HepG2 (cell line): ENCODE data around the gene SCAND1. TPM values are rescaled to one million over a fixed set of nuclear protein-coding genes. Genes with fewer than 3 reads are reported as not detected.

Experiments used
- ATF5 ChIP-seq: sonication (generic); formaldehyde crosslinking; IDR thresholded peaks from 2 replicates; pipeline ENCODE4 v1.4.0; 2020; ENCODE audit warnings: mild to moderate bottlenecking, low read depth, missing genetic modification reagents
- FUBP1 ChIP-seq: sonication (generic); formaldehyde crosslinking; IDR thresholded peaks from 2 replicates; pipeline ENCODE4 v1.5.1; 2020; ENCODE audit warnings: missing genetic modification reagents, mild to moderate bottlenecking, borderline replicate concordance
- KLF6 ChIP-seq: IDR thresholded peaks from 2 replicates; pipeline ENCODE4 v1.8.0; 2016; ENCODE audit warnings: missing biosample characterization, missing genetic modification reagents
- MLXIP ChIP-seq: sonication (generic); formaldehyde crosslinking; IDR thresholded peaks from 2 replicates; pipeline ENCODE4 v1.9.0; 2021; ENCODE audit warnings: missing genetic modification reagents, borderline replicate concordance
- RXRB ChIP-seq: IDR thresholded peaks from 2 replicates; pipeline ENCODE4 v1.6.1; 2016; ENCODE audit warnings: borderline replicate concordance, missing genetic modification reagents, missing compliant biosample characterization
- TFAP4 ChIP-seq: sonication (generic); IDR thresholded peaks from 2 replicates; pipeline ENCODE4 v1.6.1; 2016; ENCODE audit warnings: low read depth, borderline replicate concordance
- ZFP36L2 ChIP-seq: sonication (generic); formaldehyde crosslinking; IDR thresholded peaks from 2 replicates; pipeline ENCODE4 v1.4.0; 2020; ENCODE audit warnings: missing genetic modification reagents
- ZFP91 ChIP-seq: sonication (generic); formaldehyde crosslinking; IDR thresholded peaks from 2 replicates; pipeline ENCODE4 v1.9.0; 2022; ENCODE audit warnings: missing genetic modification reagents, mild to moderate bottlenecking, borderline replicate concordance
- ZNF20 ChIP-seq: sonication (generic); formaldehyde crosslinking; IDR thresholded peaks from 2 replicates; pipeline ENCODE4 v1.4.0; 2020; ENCODE audit warnings: mild to moderate bottlenecking, moderate library complexity, missing genetic modification reagents
- ZNF281 ChIP-seq: sonication (generic); formaldehyde crosslinking; IDR thresholded peaks from 2 replicates; pipeline ENCODE4 v1.4.0; 2020; ENCODE audit warnings: missing genetic modification reagents, borderline replicate concordance
- ZNF564 ChIP-seq: sonication (generic); formaldehyde crosslinking; IDR thresholded peaks from 2 replicates; pipeline ENCODE4 v1.8.1; 2023; ENCODE audit warnings: mild to moderate bottlenecking, missing genetic modification reagents
- ZNF747 ChIP-seq: sonication (generic); formaldehyde crosslinking; IDR thresholded peaks from 2 replicates; pipeline ENCODE4 v1.8.1; 2023; ENCODE audit warnings: missing genetic modification reagents, mild to moderate bottlenecking, borderline replicate concordance
- ZXDC ChIP-seq: sonication (generic); formaldehyde crosslinking; IDR thresholded peaks from 2 replicates; pipeline ENCODE4 v1.5.0; 2020; ENCODE audit warnings: mild to moderate bottlenecking, missing genetic modification reagents
- polyA plus RNA-seq, 8 experiments: library from polyadenylated mRNA; depleted of rRNA in 3 of 8; stranded (reverse) in 7 of 8; unstranded in 1 of 8; fragments of >200 nt; fragmentation: Illumina TruSeq in 4 of 8; extraction: Trizol in 4 of 8; gene quantifications; 2 replicates each; pipeline versions ENCODE4 v1.2.1 to v1.2.3, GENCODE V29; 2011 to 2016; ENCODE audit warnings: low read depth in 4 of 8, missing spikeins in 1 of 8, mixed read lengths in 1 of 8; ENCODE audit not compliant: insufficient read depth in 1 of 8
- total RNA-seq, 5 experiments: library from RNA; depleted of rRNA; stranded (reverse); fragments of >200 nt; fragmentation: Illumina TruSeq; extraction: Trizol; gene quantifications; 2 replicates each; pipeline ENCODE4 v1.2.3, GENCODE V29; 2016; ENCODE audit warnings: low read depth in 1 of 5

The SCAND1 gene
- total and polyA plus RNA-seq, 2 of the 13 experiments (the other 11 are each of a cell fraction or from before 2014, with no cell fraction given) = 19.3 to 109 TPM

GRCh38 chr20:35954200-35954906, at the start of gene SCAND1 (continued):
- TF ChIP-seq ZNF281 (CRISPR knock-in tag) (0 out of 2 replicates have a peak, but pooled peaks have one; percentile 22), ZNF747 (CRISPR knock-in tag) (peak; percentile 99), TFAP4 (peak; percentile 73; the same call in 1 of the 2 replicates), ZNF564 (peak; percentile 96), ATF5 (CRISPR knock-in tag) (peak; percentile 79), ZFP36L2 (no peak; the same call in 1 of the 2 replicates), ZXDC (peak; percentile 98), ZNF20 (CRISPR knock-in tag) (peak; percentile 99), FUBP1 (CRISPR knock-in tag) (peak; percentile 67; the same call in 1 of the 2 replicates), RXRB (CRISPR knock-in tag) (peak; percentile 92), ZFP91 (CRISPR knock-in tag) (peak; percentile 97), KLF6 (CRISPR knock-in tag) (peak; percentile 92; the same call in 1 of the 2 replicates), MLXIP (CRISPR knock-in tag) (peak; percentile 20; the same call in 1 of the 2 replicates)
